Fibroblast of lung (primary cell): Measurements from ENCODE around the gene AFAP1L2. TPM values are rescaled to one million over a fixed set of nuclear protein-coding genes. Genes with fewer than 3 reads are reported as not detected.

Experiments used
- DNase-seq, 2 donors: peaks; one replicate each; pipeline versions ENCODE4 v3.0.0 to v3.0.0-alpha.2; 2010; ENCODE audit warnings: low read depth in 2 of 2
- H2AFZ ChIP-seq: 2 replicates; pipeline ENCODE4 v1.5.1; 2012; ENCODE audit warnings: low read length, control low read depth, inconsistent platforms
- H3K27ac ChIP-seq: 2 replicates; pipeline ENCODE4 v1.5.1; 2011; ENCODE audit warnings: low read length, control low read depth; ENCODE audit not compliant: insufficient read depth
- H3K27me3 ChIP-seq: 2 replicates; pipeline ENCODE4 v1.5.1; 2011; ENCODE audit warnings: mild to moderate bottlenecking, low read length; ENCODE audit not compliant: control insufficient read depth, insufficient read depth
- H3K36me3 ChIP-seq: 2 replicates; pipeline ENCODE4 v1.5.1; 2011; ENCODE audit warnings: low read length; ENCODE audit not compliant: control insufficient read depth, insufficient read depth
- H3K4me1 ChIP-seq: 2 replicates; pipeline ENCODE4 v1.5.1; 2011; ENCODE audit warnings: low read length; ENCODE audit not compliant: control insufficient read depth, insufficient read depth; ENCODE audit errors: extremely low read depth
- H3K4me2 ChIP-seq: 2 replicates; pipeline ENCODE4 v1.5.1; 2011; ENCODE audit warnings: low read length, control low read depth; ENCODE audit not compliant: insufficient read depth; ENCODE audit errors: extremely low read depth
- H3K4me3 ChIP-seq, 4 experiments: fragments of 200-600 bp in 1 of 4; sonication (generic) in 1 of 4; replicated peaks in 1 of 4; 2 replicates each; pipeline ENCODE4 v1.5.1; 2011 to 2016; ENCODE audit warnings: low read length in 4 of 4, low read depth in 3 of 4, mild to moderate bottlenecking in 3 of 4, control low read depth in 2 of 4, inconsistent platforms in 1 of 4, mixed read lengths in 1 of 4; ENCODE audit not compliant: insufficient read depth in 1 of 4; ENCODE audit errors: control extremely low read depth in 1 of 4
- H3K79me2 ChIP-seq: 2 replicates; pipeline ENCODE4 v1.5.1; 2012; ENCODE audit warnings: mild to moderate bottlenecking, low read length, inconsistent platforms; ENCODE audit not compliant: control insufficient read depth, insufficient read depth
- H3K9ac ChIP-seq: 2 replicates; pipeline ENCODE4 v1.5.1; 2011; ENCODE audit warnings: mild to moderate bottlenecking, low read length, control low read depth; ENCODE audit not compliant: insufficient read depth
- H3K9me3 ChIP-seq: 2 replicates; pipeline ENCODE4 v1.5.1; 2012; ENCODE audit warnings: low read depth, low read length; ENCODE audit not compliant: control insufficient read depth, insufficient read depth
- H4K20me1 ChIP-seq: 2 replicates; pipeline ENCODE4 v1.5.1; 2011; ENCODE audit warnings: low read length; ENCODE audit not compliant: control insufficient read depth, insufficient read depth; ENCODE audit errors: extremely low read depth
- EZH2 ChIP-seq: IDR thresholded peaks from 2 replicates; pipeline ENCODE4 v1.5.1; 2012; ENCODE audit warnings: low read length, control low read depth, mild to moderate bottlenecking; ENCODE audit errors: missing control alignments
- polyA plus RNA-seq, 2 donors: library from polyadenylated mRNA; depleted of rRNA in 1 of 2; stranded (reverse) in 1 of 2; unstranded in 1 of 2; fragments of >200 nt; gene quantifications; 2 replicates each; pipeline ENCODE4 v1.2.1, GENCODE V29; 2011 to 2012; ENCODE audit warnings: missing spikeins in 1 of 2
- total RNA-seq: library from RNA; depleted of rRNA; stranded (reverse); fragments of >200 nt; gene quantifications from 2 replicates; pipeline ENCODE4 v1.2.1, GENCODE V29; 2014
- TF ChIP-seq, protein P1 (sequence below), 2 donors: IDR thresholded peaks in 1 of 2; conservative IDR thresholded peaks in 1 of 2; 1 replicate in 1 of 2; 2 replicates in 1 of 2; pipeline ENCODE4 v1.5.1; 2011 to 2012; ENCODE audit warnings: low read length in 2 of 2, control low read depth in 1 of 2, inconsistent platforms in 1 of 2, low read depth in 1 of 2, mild to moderate bottlenecking in 1 of 2

The AFAP1L2 gene
- total and polyA plus RNA-seq, 2 donors (not counting 1 experiment from before 2014, with no cell fraction given) = 0.17 to 9.6 TPM

GRCh38 chr10:114332301-114333192 is 71.8 kb downstream of the AFAP1L2 start:
- H2AFZ ChIP-seq = no peak overlapping the region
- H3K4me3 ChIP-seq = no peak overlapping the region
- no peaks in the 10 kb centered on the region for H3K36me3 ChIP-seq
- no peak overlapping the region for H3K9ac ChIP-seq
- no peaks in the 10 kb centered on the region for H3K9me3 ChIP-seq
- no peaks in the 10 kb centered on the region for H4K20me1 ChIP-seq
- H3K27me3 ChIP-seq = peaks cover 2% of the 10 kb centered on the region
- H3K79me2 ChIP-seq = no peaks in the 10 kb centered on the region
- H3K4me1 ChIP-seq = no peaks in the 10 kb centered on the region
- TF ChIP-seq, protein P1, sequence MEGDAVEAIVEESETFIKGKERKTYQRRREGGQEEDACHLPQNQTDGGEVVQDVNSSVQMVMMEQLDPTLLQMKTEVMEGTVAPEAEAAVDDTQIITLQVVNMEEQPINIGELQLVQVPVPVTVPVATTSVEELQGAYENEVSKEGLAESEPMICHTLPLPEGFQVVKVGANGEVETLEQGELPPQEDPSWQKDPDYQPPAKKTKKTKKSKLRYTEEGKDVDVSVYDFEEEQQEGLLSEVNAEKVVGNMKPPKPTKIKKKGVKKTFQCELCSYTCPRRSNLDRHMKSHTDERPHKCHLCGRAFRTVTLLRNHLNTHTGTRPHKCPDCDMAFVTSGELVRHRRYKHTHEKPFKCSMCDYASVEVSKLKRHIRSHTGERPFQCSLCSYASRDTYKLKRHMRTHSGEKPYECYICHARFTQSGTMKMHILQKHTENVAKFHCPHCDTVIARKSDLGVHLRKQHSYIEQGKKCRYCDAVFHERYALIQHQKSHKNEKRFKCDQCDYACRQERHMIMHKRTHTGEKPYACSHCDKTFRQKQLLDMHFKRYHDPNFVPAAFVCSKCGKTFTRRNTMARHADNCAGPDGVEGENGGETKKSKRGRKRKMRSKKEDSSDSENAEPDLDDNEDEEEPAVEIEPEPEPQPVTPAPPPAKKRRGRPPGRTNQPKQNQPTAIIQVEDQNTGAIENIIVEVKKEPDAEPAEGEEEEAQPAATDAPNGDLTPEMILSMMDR (conservative IDR thresholded peaks at IDR 0.05 in 1 of 2, IDR thresholded peaks at IDR 0.05 in 1 of 2; ENCODE audit: low read depth in 1 of 2, low read length in 2 of 2) = no peak
- no peak for TF ChIP-seq EZH2
- no peak overlapping the region for H3K4me2 ChIP-seq
- DNase-seq = no peak
- H3K27ac ChIP-seq = no peak overlapping the region

DNA sequence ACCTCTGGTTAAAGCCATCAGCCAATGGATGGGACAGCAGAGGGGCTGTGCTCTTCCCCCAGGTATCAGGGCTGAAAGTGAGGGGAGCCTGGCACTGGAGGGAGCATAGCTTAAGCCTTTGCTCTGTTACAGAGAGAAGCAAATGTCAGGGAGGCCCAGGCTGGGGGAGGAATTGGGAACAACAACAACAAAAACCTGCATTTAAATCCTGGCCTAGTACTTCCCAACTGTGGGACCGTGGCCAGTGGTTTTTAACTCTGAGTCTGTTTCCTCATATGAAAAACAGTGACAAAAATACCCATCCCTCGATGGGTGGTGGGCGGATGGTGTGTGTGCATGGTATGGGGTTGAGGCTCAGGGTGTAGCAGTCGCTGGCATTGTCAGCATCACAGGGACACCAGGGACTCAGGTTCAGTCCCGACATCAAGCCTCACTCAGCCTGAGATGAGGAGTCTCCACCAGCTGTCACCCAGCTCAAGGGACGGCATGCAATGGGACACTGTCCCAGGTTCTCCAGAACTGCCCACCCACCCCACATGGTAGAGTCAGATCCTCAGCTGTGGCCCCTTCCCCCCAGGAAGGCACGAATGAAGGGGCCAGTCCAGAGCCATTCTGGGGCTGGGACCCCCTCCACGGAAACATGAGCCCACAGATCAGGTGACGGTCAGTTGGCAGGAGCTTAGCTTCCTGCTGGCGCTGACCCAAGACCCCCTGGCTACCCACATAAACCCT is 74.5 kb downstream of the AFAP1L2 start:
- H3K4me3 ChIP-seq = no peak overlapping the region
- no peaks in the 10 kb centered on the region for H3K36me3 ChIP-seq
- H3K4me1 ChIP-seq = no peaks in the 10 kb centered on the region
- H3K4me2 ChIP-seq = no peak overlapping the region
- H4K20me1 ChIP-seq = no peaks in the 10 kb centered on the region
- H3K27me3 ChIP-seq = peaks cover 2% of the 10 kb centered on the region
- no peak overlapping the region for H2AFZ ChIP-seq
- H3K9ac ChIP-seq = no peak overlapping the region
- H3K27ac ChIP-seq = no peak overlapping the region
- TF ChIP-seq, protein P1 (conservative IDR thresholded peaks at IDR 0.05 in 1 of 2, IDR thresholded peaks at IDR 0.05 in 1 of 2; ENCODE audit: low read depth in 1 of 2, low read length in 2 of 2) = no peak
- no peak for TF ChIP-seq EZH2
- H3K79me2 ChIP-seq = no peaks in the 10 kb centered on the region
- DNase-seq = no peak
- no peaks in the 10 kb centered on the region for H3K9me3 ChIP-seq

GRCh38 chr10:114328874-114329273 is 75.4 kb downstream of the AFAP1L2 start:
- Histone ChIP-seq H3K36me3 (no peaks in the 10 kb centered on the region), H3K4me1 (no peaks in the 10 kb centered on the region), H2AFZ (no peak overlapping the region), H3K27ac (no peak overlapping the region), H3K9ac (no peak overlapping the region), H3K79me2 (no peaks in the 10 kb centered on the region), H3K4me3 (no peak overlapping the region), H4K20me1 (no peaks in the 10 kb centered on the region), H3K9me3 (no peaks in the 10 kb centered on the region), H3K4me2 (no peak overlapping the region), H3K27me3 (peaks cover 2% of the 10 kb centered on the region)
- no peak for TF ChIP-seq EZH2
- TF ChIP-seq, protein P1 (conservative IDR thresholded peaks at IDR 0.05 in 1 of 2, IDR thresholded peaks at IDR 0.05 in 1 of 2; ENCODE audit: low read depth in 1 of 2, low read length in 2 of 2) = no peak
- no peak for DNase-seq
